CD14-positive monocyte (primary cell): Measurements from ENCODE around the gene CTNNB1. TPM values are rescaled to one million over a fixed set of nuclear protein-coding genes. Genes with fewer than 3 reads are reported as not detected.

Experiments used
- DNase-seq, 3 donors: peaks; one replicate each; pipeline ENCODE4 v3.0.0-alpha.2; 2011 to 2022
- H2AFZ ChIP-seq: 2 replicates; pipeline ENCODE4 v1.6.0; 2012; ENCODE audit warnings: mild to moderate bottlenecking, low read depth, low read length, inconsistent platforms; ENCODE audit not compliant: insufficient read depth, poor library complexity, severe bottlenecking
- H3K27ac ChIP-seq, 2 donors: 1 replicate in 1 of 2; 2 replicates in 1 of 2; pipeline ENCODE4 v1.5.1; 2012 to 2013; ENCODE audit warnings: low read length in 2 of 2, control low read depth in 1 of 2, inconsistent platforms in 1 of 2, low read depth in 1 of 2, mild to moderate bottlenecking in 1 of 2
- H3K27me3 ChIP-seq, 2 donors: one replicate each; pipeline versions ENCODE4 v1.6.0 to v1.6.1; 2011 to 2013; ENCODE audit warnings: low read length in 2 of 2; ENCODE audit not compliant: control insufficient read depth in 2 of 2, insufficient read depth in 2 of 2
- H3K36me3 ChIP-seq, 2 donors: replicated peaks in 1 of 2; 1 replicate in 1 of 2; 2 replicates in 1 of 2; pipeline versions ENCODE4 v1.5.1 to v1.6.1; 2012 to 2013; ENCODE audit warnings: low read length in 2 of 2, control low read depth in 1 of 2, inconsistent platforms in 1 of 2, mild to moderate bottlenecking in 1 of 2; ENCODE audit not compliant: insufficient read depth in 2 of 2, control insufficient read depth in 1 of 2
- H3K4me1 ChIP-seq, 2 donors: 1 replicate in 1 of 2; 2 replicates in 1 of 2; pipeline versions ENCODE4 v1.5.1 to v1.6.1; 2012 to 2013; ENCODE audit warnings: low read length in 2 of 2, control low read depth in 1 of 2, inconsistent platforms in 1 of 2, mild to moderate bottlenecking in 1 of 2, moderate library complexity in 1 of 2; ENCODE audit not compliant: insufficient read depth in 2 of 2, control insufficient read depth in 1 of 2
- H3K4me2 ChIP-seq: replicated peaks from 2 replicates; pipeline ENCODE3; 2012; ENCODE audit warnings: low read length, moderate library complexity, mild to moderate bottlenecking; ENCODE audit not compliant: poor library complexity, severe bottlenecking; ENCODE audit errors: extremely low read depth
- H3K4me3 ChIP-seq, 3 experiments: fragments of 200-600 bp in 1 of 3; sonication (generic) in 1 of 3; replicated peaks in 1 of 3; 1 replicate in 2 of 3; 2 replicates in 1 of 3; pipeline ENCODE4 v1.5.1; 2011 to 2013; ENCODE audit warnings: low read length in 3 of 3, mild to moderate bottlenecking in 3 of 3, control low read depth in 2 of 3, low read depth in 2 of 3, inconsistent platforms in 1 of 3, moderate library complexity in 1 of 3
- H3K79me2 ChIP-seq: 2 replicates; pipeline ENCODE4 v1.6.0; 2012; ENCODE audit warnings: mild to moderate bottlenecking, control low read depth, inconsistent platforms, low read length, moderate library complexity; ENCODE audit not compliant: insufficient read depth
- H3K9ac ChIP-seq: 2 replicates; pipeline ENCODE4 v1.6.0; 2017; ENCODE audit warnings: low read length, mild to moderate bottlenecking; ENCODE audit not compliant: insufficient read depth, poor library complexity, severe bottlenecking
- H3K9me3 ChIP-seq, 2 donors: replicated peaks in 1 of 2; 1 replicate in 1 of 2; 2 replicates in 1 of 2; pipeline versions ENCODE4 v1.5.1 to v1.6.1; 2012 to 2013; ENCODE audit warnings: low read length in 2 of 2, control low read depth in 1 of 2; ENCODE audit not compliant: control insufficient read depth in 1 of 2, insufficient read depth in 1 of 2
- H4K20me1 ChIP-seq: 2 replicates; pipeline ENCODE4 v1.6.0; 2012; ENCODE audit warnings: mild to moderate bottlenecking, low read length, control low read depth, moderate library complexity; ENCODE audit not compliant: insufficient read depth
- H3K27ac Mint-ChIP-seq, 7 donors: one replicate each; pipeline ENCODE4 v1.8.0; 2020; ENCODE audit warnings: mild to moderate bottlenecking in 7 of 7, mixed read lengths in 7 of 7, moderate library complexity in 6 of 7, inconsistent platforms in 2 of 7
- H3K27me3 Mint-ChIP-seq, 3 donors: one replicate each; pipeline ENCODE4 v1.8.0; 2021 to 2022; ENCODE audit warnings: low read depth in 3 of 3, mild to moderate bottlenecking in 3 of 3, mixed read lengths in 3 of 3, moderate library complexity in 3 of 3, inconsistent platforms in 1 of 3
- H3K36me3 Mint-ChIP-seq, 2 donors: one replicate each; pipeline ENCODE4 v1.8.0; 2020; ENCODE audit warnings: mixed read lengths in 2 of 2, inconsistent platforms in 1 of 2, mild to moderate bottlenecking in 1 of 2
- H3K4me1 Mint-ChIP-seq: one replicate; pipeline ENCODE4 v1.8.0; 2020; ENCODE audit warnings: mild to moderate bottlenecking, mixed read lengths
- H3K4me3 Mint-ChIP-seq, 2 donors: one replicate each; pipeline ENCODE4 v1.8.0; 2020; ENCODE audit warnings: mild to moderate bottlenecking in 2 of 2, mixed read lengths in 2 of 2, moderate library complexity in 1 of 2
- H3K9me3 Mint-ChIP-seq, 7 donors: one replicate each; pipeline ENCODE4 v1.8.0; 2020 to 2022; ENCODE audit warnings: mixed read lengths in 7 of 7, mild to moderate bottlenecking in 6 of 7, moderate library complexity in 6 of 7, inconsistent platforms in 2 of 7
- WGBS: methylation state at CpG from one replicate; pipeline ENCODE4 v1.1.5; 2013; ENCODE audit warnings: missing lambda C conversion rate; ENCODE audit not compliant: insufficient coverage; 5-methylcytosine and 5-hydroxymethylcytosine counted together
- intact Hi-C, 2 donors: fragments of 100-400 bp; cut with micrococcal nuclease; formaldehyde crosslinking; loops; one replicate each; pipeline versions ENCODE4 v1.15.0 to v1.15.1; 2023
- polyA plus RNA-seq, 3 donors: library from polyadenylated mRNA; depleted of rRNA in 1 of 3; unstranded in 2 of 3; stranded (reverse) in 1 of 3; fragments of 300-500 nt in 2 of 3; fragments of >200 nt in 1 of 3; fragmentation: Illumina TruSeq in 2 of 3; gene quantifications; 1 replicate in 2 of 3; 2 replicates in 1 of 3; pipeline ENCODE4 v1.2.3, GENCODE V29; 2012 to 2021
- TF ChIP-seq, protein P1 (sequence below): fragments of 200-600 bp; IDR thresholded peaks from one replicate; pipeline ENCODE4 v1.8.0; 2022; ENCODE audit warnings: antibody characterized with exemption, mild to moderate bottlenecking

The CTNNB1 gene
- polyA plus RNA-seq, 3 donors = 51.2 to 240 (median 54.3) TPM

DNA sequence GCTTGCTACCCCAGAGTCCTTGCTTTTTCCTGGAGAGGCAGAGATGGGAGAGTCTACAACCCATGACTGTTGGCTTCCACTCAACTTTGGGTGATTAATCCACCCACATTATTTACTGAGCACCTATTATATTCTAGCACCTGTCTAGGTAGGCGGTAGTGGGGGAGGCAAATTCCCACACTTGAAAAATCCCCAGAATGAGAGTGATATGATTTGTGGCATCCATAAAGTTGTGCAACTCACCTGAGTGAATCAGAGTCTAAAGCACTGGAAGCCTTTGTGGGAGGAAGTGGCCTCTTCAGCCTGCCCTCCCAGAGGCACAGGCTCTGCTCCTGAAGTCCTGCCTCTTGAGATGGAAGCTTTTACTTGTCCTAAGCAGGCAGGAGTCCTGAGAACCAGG, 40.4 kb upstream of the CTNNB1 start:
- Histone ChIP-seq H3K9ac (no peak overlapping the region), H3K27me3 (no peaks in the 10 kb centered on the region), H3K4me2 (no peak overlapping the region), H3K36me3 (no peaks in the 10 kb centered on the region), H3K27ac (no peak overlapping the region), H3K79me2 (no peaks in the 10 kb centered on the region), H3K9me3 (no peaks in the 10 kb centered on the region), H2AFZ (no peak overlapping the region), H4K20me1 (no peaks in the 10 kb centered on the region), H3K4me1 (peaks cover 0 to 6% of the 10 kb centered on the region in 2 donors), H3K4me3 (no peak overlapping the region)
- H3K4me3 Mint-ChIP-seq = no peak overlapping the region
- no peaks in the 10 kb centered on the region for H3K36me3 Mint-ChIP-seq
- intact Hi-C loops = no loop called here
- peaks cover 13% of the 10 kb centered on the region for H3K4me1 Mint-ChIP-seq
- H3K27ac Mint-ChIP-seq = peak overlapping the region in 1 of 7 donors; percentile 3
- TF ChIP-seq, protein P1, sequence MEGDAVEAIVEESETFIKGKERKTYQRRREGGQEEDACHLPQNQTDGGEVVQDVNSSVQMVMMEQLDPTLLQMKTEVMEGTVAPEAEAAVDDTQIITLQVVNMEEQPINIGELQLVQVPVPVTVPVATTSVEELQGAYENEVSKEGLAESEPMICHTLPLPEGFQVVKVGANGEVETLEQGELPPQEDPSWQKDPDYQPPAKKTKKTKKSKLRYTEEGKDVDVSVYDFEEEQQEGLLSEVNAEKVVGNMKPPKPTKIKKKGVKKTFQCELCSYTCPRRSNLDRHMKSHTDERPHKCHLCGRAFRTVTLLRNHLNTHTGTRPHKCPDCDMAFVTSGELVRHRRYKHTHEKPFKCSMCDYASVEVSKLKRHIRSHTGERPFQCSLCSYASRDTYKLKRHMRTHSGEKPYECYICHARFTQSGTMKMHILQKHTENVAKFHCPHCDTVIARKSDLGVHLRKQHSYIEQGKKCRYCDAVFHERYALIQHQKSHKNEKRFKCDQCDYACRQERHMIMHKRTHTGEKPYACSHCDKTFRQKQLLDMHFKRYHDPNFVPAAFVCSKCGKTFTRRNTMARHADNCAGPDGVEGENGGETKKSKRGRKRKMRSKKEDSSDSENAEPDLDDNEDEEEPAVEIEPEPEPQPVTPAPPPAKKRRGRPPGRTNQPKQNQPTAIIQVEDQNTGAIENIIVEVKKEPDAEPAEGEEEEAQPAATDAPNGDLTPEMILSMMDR = no peak
- H3K9me3 Mint-ChIP-seq = peaks cover 0 to 4% (median 0%) of the 10 kb centered on the region in 7 donors
- peak in 2 of 3 donors; percentile 16 to 18 for DNase-seq
- peaks cover 0 to 3% (median 3%) of the 10 kb centered on the region in 3 donors for H3K27me3 Mint-ChIP-seq
- no CpG with 5 or more reads among the region's 1 CpG for WGBS

DNA sequence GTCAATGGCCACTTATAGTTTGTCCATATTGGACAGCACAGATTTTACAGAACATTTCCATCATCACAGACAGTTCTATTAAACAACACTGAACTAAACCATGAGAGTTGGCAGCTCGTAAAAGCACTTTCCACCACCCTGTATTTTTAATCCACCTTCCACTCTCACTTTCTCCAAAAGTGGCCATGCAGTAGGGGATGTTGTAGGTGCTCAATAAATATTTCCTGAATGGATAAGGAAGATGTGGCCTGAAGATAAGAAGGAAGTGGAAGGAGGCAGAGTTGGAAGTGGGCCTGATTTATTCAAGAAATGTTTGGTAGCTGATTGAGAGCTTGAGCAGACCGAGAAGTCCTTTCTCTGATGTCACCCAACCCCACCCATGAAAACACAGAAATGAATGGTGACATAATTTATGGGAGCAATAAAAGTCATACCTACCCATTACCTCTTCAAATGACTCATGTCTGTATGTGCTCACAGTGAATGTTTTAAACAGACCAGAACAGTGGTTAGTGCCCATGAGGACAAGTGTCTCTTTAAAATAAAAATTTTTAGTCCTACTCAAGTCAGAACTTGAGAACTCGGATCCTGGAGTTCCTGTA, 39.6 kb upstream of the CTNNB1 start:
- no peak overlapping the region for H2AFZ ChIP-seq
- H3K9me3 Mint-ChIP-seq = peaks cover 0 to 4% (median 0%) of the 10 kb centered on the region in 7 donors
- peak in 1 of 3 donors; percentile 11 for DNase-seq
- H3K4me1 ChIP-seq = peaks cover 0 to 6% of the 10 kb centered on the region in 2 donors
- TF ChIP-seq, protein P1 = no peak
- H3K9ac ChIP-seq = no peak overlapping the region
- no peaks in the 10 kb centered on the region for H3K79me2 ChIP-seq
- no peak overlapping the region for H3K27ac ChIP-seq
- no peak overlapping the region for H3K4me3 ChIP-seq
- WGBS = no CpG with 5 or more reads among the region's 3 CpGs
- intact Hi-C loops = no loop called here
- H3K36me3 ChIP-seq = no peaks in the 10 kb centered on the region
- H3K27me3 ChIP-seq = no peaks in the 10 kb centered on the region
- H3K36me3 Mint-ChIP-seq = no peaks in the 10 kb centered on the region
- no peaks in the 10 kb centered on the region for H3K9me3 ChIP-seq
- H3K4me2 ChIP-seq = no peak overlapping the region
- H3K27ac Mint-ChIP-seq = peak overlapping the region in 2 of 7 donors; percentile 35 to 53
- H4K20me1 ChIP-seq = no peaks in the 10 kb centered on the region
- peaks cover 13% of the 10 kb centered on the region for H3K4me1 Mint-ChIP-seq
- peaks cover 0 to 5% (median 3%) of the 10 kb centered on the region in 3 donors for H3K27me3 Mint-ChIP-seq
- H3K4me3 Mint-ChIP-seq = no peak overlapping the region
